HG03095 (cell line): ENCODE results near the gene CARD9.
"Not testable (repeated sequence)": the region's sequence is repeated elsewhere in the genome, so short reads cannot be mapped to it uniquely, and the experiment has no call there.

Source experiments
- ATAC-seq: cut with Tn5 transposase; IDR thresholded peaks from one replicate; pipeline ENCODE4 v1.9.1; 2021; ENCODE audit warnings: moderate library complexity; ENCODE audit not compliant: unreplicated experiment

Gene CARD9, protein sequence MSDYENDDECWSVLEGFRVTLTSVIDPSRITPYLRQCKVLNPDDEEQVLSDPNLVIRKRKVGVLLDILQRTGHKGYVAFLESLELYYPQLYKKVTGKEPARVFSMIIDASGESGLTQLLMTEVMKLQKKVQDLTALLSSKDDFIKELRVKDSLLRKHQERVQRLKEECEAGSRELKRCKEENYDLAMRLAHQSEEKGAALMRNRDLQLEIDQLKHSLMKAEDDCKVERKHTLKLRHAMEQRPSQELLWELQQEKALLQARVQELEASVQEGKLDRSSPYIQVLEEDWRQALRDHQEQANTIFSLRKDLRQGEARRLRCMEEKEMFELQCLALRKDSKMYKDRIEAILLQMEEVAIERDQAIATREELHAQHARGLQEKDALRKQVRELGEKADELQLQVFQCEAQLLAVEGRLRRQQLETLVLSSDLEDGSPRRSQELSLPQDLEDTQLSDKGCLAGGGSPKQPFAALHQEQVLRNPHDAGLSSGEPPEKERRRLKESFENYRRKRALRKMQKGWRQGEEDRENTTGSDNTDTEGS

DNA sequence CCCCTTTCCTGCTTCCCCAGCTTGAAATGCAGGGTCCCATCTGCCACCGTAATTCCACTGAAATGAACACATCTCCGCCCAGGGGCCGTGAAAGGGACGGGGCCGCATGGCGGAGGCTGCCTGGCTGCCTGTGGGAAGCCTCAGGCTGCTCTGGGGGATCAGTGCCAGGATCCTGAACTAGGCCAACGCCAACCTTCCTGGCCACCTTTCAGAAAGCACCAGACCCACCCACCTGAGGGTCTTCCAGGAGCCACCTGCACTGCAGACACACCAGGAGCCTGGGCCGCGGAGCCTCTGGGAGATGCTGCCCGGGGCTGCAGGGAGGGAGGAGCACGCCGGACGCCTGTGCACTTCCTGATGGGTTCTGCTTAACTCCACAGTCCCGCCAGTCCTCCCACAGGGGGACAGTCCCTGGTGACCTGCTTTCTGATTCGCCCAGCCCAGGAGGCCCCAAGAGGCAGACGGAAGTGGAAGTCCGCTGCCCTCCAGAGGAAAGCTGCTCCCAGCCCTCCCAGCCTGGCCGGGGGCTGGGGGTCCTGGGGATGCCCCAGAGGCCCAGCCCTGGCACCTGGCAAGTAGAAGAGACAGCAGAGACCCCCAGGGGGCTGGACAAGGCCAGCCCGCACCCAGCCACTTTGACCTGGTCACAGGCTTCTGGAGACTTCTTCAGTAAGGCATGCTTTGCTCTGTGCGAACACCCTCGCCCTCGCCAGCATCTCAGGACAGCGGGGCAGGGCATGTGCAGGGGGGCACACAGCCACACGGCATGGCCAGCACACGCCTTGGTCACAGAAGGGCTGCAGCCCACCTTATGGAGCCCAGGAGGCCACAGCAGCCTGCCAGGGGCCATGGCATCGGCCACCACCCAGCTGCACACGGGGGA lies at the start of gene CARD9:
Gene CARD9 (minus strand): TSS at position 370 of the 883 bp plus-strand sequence. CDS start 1,591 bp downstream, outside the sequence.
- no peak for ATAC-seq

DNA sequence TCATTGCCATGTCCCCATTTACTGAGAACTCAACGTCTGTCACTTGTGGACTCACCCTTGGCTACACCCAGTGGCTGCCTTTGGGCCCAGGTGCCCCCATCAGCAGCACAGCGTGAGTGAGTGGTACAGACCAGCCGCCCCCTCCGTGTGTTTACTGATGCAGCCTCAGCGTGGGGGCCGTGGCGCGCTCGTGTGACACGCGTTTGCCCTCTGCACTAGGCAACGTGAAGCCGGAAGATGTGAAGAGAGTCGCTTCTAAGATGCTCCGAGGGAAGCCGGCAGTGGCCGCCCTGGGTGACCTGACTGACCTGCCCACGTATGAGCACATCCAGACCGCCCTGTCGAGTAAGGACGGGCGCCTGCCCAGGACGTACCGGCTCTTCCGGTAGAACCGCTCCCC lies 49.4 kb upstream of the CARD9 start:
- no peak for ATAC-seq

DNA sequence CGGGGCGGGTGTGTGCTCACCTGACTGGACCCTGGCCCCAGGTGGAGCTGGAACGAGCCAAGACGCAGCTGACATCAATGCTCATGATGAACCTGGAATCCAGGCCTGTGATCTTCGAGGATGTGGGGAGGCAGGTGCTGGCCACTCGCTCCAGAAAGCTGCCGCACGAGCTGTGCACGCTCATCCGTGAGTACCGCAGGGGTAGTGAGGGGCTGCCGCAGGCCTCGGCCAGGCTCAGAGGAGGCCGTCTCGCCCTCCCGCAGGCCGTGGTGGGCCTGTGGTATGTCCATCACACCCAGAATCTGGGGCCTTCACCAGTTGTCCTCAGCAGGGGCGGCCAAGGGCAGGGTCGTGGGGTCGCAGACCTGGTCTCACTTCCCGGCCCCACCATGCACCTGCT lies 48.3 kb upstream of the CARD9 start:
- ATAC-seq = no peak

DNA sequence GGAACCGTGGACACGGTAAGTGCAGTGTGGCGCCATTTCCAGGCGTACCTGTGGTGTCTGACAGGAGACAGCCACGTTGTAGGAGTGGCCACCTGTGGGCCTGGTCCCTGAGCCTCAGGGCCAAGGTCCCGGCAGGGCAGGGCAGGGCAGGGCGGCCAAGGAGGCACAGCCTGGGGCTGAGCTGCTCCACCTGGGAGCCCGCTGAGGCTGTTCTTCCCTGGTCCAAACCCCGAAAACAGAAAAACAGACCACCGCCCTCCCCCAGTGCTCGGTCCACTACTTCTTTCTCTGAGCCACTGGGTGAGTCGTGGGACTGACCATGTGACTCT lies 45.6 kb upstream of the CARD9 start:
- ATAC-seq = no peak

DNA sequence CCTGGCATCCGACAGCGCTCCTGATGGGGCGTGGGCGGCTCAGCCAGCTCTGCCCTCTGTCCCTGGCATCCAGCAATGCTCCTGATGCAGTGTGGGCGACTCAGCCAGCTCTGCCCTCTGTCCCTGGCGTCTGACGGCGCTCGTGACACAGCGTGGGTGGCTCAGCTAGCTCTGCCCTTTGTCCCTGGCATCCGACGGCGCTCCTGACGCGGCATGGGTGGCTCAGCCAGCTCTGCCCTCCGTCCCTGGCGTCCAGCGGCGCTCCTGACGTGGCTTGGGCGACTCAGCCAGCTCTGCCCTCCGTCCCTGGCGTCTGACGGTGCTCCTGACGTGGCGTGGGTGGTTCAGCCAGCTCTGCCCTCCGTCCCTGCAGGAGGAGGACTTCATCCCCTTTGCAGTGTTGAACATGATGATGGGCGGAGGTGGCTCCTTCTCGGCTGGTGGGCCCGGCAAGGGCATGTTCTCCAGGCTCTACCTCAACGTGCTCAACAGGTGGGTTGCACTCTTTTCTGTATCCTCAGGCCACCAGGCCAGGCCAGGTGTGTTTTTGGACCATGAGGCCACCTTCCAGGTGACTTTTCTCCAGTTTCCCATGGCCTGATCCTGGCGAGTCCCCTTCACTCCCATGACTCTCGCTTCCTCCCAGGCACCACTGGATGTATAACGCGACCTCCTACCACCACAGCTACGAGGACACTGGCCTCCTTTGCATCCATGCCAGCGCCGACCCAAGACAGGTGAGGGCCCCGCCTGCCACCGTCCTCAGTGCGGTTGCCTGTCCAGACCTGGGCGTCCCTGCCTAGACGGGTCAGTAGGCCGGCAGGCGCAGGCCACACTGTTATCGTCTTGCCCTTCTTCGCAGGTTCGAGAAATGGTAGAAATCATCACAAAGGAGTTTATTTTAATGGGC lies 45.0 kb upstream of the CARD9 start:
- ATAC-seq = no peak

DNA sequence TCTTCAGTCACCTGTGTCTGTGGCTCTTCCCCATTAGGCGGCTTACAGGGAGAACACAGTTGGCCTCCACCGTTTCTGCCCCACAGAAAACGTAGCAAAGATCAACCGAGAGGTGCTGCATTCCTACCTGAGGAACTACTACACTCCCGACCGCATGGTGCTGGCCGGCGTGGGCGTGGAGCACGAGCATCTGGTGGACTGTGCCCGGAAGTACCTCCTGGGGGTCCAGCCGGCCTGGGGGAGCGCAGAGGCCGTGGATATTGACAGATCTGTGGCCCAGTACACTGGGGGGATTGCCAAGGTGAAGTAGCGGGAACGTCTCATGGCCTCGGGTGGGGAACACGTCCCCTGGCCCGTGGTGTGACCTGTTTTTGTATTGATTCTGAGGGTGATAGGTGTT lies 43.4 kb upstream of the CARD9 start:
- ATAC-seq = no peak

DNA sequence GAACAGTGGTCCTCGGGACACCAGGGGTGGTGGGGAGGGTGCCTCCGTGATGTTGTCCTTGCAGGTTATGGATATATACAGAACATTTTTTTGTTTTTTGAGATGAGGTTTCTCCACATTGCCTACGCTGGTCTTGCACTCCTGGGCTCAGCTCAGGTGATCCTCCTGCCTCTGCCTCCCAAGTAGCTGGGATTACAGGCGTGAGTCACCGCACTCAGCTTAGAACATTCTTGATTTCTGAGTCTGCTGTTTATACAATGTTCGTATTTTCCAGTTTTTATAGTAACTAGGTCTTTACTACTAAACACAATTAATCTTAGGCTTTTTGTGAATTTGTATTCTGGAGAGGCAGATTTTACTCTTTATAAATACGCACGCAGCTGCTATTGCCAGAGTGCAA lies 43.0 kb upstream of the CARD9 start:
- ATAC-seq = no peak

DNA sequence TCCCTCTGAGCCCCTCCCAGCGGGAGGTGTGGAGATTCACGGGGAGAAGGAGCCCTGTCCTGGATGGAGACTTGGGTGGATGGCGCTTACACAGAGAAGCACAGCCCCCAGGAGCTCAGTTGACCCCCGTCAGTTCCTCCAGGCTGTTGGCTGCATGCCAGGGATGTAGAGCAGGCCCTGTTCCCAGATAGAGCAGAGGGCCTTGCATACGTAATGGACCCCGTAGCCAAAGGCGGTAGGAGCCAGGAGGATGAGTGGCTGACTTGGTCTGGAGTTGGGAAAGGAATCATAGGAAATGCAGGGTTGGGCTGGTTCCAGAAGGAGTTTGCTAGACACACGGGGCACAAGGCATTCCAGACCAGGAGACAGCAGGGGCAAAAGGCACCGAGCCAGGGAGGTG lies 39.5 kb upstream of the CARD9 start:
- no peak for ATAC-seq

DNA sequence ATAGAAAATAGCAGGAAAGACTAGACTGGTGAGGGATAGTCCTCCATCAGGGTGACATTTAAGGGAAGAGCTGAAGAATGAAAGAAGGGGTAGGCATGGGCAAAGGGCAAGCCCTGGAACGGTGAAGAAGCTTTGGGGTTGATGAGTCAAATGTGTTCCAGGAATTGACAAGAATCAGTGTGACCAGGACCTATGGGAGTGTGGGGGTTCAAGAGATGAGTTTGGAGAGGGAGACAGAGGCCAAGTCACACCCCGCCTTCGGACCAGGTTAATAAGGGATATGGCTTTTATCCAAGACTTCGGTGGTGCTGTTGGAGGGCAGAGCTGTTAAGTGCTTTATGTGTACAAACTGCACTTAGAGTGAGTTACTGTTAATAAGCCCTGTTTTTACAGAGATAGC lies 37.9 kb upstream of the CARD9 start:
- no peak for ATAC-seq

DNA sequence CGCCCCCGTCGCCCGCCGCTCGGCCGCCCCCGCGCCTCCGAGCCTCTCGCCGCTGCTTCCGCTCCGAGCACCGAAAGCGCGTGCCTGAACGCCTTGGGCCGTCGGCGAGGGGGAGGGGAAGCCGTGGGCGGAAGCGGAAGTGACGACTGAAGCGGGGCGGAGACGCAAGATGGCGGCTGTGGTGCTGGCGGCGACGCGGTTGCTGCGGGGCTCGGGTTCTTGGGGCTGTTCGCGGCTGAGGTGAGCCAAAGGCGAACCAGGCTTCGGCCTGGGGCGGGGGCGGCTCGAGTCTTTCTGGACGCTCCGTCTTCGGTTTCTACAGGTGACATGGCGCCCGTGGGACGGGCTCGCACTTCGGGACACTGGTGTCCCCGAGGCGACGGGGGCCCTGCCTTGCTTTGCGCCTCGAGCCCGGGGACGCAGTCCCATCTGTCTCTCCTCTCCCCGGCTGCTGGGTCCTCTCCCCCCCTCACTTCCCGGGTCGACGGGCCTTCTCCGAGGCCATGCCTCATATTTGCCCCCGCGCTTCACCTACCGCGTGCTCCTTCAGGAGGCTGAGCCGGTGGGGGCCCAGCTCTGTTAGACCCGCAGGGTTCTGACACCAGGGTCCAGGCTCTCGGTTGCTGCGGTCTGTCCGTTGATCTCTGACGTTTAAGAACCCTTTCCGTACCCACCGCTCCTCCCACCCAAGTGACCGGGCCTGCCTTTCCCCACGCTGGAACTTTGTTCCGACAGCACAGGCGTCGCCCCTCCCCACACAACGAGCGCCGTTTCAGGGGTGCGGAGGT lies 37.2 kb upstream of the CARD9 start, which contains the start of the genes ENTR1 and PMPCA:
Gene ENTR1 (minus strand): TSS at position 115 of the 788 bp plus-strand sequence. CDS start 217 bp downstream, outside the sequence.
Gene PMPCA (plus strand): TSS at position 159 of the 788 bp plus-strand sequence. CDS start 11 bp downstream, at position 170.
- peak; percentile 55 for ATAC-seq

DNA sequence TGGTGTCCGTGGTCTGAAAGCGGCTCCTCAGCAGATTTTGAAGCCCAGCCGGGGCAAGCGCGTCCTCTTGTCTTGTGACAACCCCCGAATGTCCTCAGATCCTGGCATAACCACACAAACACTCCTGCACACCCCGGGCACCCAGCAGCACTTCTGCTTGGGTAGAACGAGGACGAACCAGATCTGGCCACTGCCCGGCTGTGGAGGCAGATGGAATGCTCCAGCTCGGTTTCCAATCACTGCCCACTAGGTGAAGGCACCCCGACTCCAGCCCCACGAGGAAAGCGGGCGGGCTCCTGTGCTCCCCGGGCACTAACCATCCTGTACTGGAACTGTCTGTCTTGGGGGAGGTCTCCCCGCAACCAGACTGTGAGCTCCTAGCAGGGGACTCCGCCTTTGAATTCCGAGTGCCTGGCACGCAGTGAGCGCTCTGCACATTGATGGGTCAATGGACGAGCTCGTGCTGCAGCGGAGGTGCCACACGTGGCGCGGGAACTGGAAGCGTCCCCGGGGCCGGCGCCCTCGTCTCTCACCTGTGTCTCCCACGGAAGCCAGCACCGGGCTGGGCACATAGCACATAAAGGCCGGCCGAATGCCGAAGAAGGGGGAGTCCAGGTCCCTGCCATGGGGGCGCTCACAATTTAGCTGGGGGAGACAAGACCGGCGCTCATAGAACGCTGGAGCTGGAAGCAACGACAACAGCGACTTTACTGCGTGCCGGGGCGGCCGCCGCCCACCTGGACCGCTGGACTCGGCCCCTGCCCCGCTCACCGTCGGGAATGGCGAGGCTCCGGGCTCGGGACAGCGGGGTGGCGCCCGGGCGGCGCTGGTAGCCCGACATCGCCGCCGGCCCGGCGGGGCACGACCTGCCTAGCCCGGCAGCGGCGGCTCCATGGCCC lies 36.3 kb upstream of the CARD9 start:
- no peak for ATAC-seq

DNA sequence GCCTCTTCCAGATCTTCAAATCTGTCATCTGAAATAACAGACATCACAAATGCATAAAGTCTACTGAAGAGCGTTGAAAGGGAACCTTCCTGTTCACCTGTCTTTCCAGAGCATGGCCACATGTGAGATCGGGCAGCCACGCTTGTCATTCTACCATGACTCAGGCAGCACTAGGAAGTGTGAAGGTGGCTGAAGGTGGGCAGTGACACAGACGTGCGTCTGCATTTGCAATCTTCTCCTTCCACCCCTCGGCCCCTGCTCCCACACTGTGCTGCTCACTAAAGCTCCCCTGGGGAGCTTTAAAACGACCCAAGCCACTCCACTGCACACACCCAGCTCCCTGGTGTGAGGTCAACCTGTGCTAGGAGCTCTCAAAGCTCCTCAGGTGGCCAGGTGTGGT lies 34.4 kb upstream of the CARD9 start:
- no peak for ATAC-seq

DNA sequence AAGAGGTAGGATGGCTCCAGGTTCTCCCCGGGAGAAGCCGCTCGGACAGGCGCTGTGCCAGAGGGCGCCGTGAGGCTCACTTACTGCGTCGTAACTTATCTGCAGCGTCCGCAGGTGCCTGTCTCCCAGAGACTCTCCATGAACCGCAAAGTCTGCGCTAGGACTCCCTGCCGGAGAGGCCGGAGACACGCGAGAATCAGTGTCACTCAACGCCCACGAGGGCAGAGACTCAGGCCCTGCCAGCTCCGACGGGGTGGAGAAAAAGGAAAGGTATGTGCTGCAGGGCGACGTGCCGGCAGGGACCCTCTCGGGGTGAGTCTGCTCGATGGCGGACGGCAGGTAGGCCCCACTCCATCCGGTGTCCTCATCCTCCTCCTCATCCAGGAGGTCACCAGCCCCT lies 33.6 kb upstream of the CARD9 start:
- ATAC-seq = not testable (repeated sequence)

DNA sequence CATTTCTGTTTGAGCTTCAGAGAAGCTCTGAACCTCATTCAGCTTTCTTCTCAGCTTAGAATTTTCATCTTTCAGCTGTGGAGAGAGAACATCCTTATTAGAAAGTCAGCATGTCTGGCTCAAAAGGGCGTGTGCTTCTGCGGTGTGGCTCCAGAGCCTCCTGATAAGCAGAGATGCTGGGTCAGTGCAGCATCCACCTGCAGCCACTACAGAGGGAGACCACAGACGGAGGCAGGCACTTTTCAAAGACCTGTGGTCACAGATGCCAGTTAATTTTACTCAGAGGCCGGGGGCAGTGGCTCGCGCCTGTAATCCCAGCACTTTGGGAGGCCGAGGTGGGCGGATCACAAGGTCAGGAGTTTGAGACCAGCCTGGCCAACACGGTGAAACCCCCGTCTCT lies 32.4 kb upstream of the CARD9 start:
- not testable (repeated sequence) for ATAC-seq

DNA sequence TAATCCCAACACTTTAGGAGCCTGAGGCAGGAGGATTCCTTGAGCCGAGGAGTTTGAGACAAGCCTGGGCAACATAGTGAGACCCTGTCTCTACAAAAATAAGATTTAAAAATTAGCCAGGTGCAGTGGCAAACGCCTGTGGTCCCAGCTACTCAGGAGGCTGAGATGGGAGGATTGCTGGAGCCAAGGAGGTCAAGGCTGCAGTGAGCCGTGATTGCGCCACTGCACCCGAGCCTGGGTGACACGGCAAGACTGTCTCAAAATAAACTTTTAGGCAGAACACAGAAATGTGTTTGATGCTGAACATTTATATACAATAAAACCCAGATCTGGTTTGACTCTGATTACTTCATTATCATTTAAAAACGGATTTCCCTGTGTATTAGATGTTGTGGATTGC lies 32.0 kb upstream of the CARD9 start:
- ATAC-seq = no peak

DNA sequence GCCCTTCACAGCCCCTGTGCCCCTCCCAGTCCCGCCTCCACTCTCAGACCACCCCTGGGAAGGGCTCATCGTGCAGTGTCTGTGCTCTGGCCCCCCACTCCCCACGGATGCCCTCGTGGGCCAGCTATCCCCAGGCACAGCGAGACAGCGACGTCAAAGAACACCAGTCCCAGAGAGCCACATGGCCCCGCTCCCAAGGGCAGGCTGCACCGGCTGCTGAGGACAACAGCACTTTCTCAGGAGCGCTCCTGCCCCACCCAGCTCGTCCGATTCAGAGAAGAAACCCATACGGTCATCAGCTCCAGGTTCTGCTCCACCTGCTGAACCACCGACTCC lies 31.3 kb upstream of the CARD9 start:
- ATAC-seq = no peak

DNA sequence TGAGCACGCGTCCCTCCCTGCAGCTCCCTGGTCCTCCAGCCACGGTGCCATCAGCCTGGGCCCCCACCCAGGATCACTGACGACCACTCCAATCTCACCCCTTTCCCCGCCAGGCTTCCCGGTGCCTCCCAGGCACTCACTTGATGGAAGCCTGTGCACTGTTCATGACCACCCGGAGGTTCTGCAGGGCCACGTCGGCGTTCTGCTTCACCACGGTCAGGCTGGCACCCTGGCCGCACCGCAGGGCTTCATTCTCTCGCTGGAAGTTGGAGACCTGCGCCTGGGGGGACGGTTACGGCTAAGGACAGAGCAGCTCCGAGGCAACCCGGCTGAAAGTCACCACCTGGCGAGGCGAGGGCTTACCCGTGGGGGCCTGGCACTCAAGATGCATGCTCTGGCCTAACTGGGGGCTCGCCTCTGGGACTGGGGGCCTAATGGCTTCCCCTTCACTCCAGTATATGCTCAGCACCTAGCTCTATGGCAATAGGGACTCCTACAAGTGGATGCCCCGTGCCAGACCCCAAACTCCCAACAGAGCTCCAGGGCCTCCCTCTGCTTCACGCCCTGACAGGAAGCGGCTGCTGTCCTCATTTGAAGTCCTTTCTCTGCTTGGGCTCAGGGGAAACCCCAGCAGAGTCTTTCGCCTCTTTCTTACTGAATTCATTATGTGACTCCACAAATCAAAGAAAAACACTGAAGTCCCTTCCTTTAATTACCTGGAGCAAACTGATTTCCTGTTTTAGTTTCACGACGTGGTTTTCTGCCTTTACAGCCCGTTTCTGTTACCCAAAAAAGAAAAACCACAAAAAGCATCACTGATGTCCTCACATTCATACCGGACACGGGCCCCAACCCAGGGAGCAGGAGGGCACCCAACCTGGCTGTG lies 30.7 kb upstream of the CARD9 start:
- ATAC-seq = no peak

DNA sequence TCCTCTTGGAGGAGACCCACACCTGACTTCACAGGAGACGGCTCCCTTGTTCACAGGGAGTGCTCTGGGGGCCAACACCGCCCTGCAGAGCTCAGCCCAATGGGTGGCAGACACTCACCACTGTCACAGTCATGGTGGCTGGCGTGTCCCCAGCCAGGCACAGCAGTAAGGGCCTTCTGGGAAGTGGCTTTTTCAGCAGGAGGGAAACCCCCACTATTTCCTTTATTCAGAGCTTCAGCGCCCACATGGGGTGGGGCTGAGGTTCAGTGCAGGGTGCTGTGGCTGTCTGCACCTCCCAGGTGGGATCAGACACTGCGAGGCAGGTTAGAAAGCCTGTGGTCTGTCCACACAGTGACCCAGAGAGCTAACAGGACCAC lies 30.1 kb upstream of the CARD9 start:
- ATAC-seq = peak; percentile 45
